ENCODE results near the gene CXCR6.

GRCh38 chr3:45948881-45949280, 5.6 kb downstream of the CXCR6 start:
- no peak for TF ChIP-seq CTCF (IDR thresholded peaks at IDR 0.05)
- TF ChIP-seq POLR2A (IDR thresholded peaks at IDR 0.05), result no peak

Measured in lower leg skin (tissue), 3 donors.